Liver (tissue), 9 donors: ENCODE data around the gene KLK2. TPM values are rescaled to one million over a fixed set of nuclear protein-coding genes. Genes with fewer than 3 reads are reported as not detected.

Experiments
- DNase-seq: peaks from one replicate; pipeline ENCODE4 v3.0.0-alpha.2; 2017; ENCODE audit warnings: low spot score
- H3K27ac ChIP-seq, 2 donors: one replicate each; pipeline ENCODE4 v1.7.0; 2013; ENCODE audit warnings: inconsistent platforms in 2 of 2, low read length in 2 of 2, control low read depth in 1 of 2, low read depth in 1 of 2, mild to moderate bottlenecking in 1 of 2
- H3K27me3 ChIP-seq, 4 donors: one replicate each; pipeline versions ENCODE4 v1.6.1 to v1.7.0; 2013; ENCODE audit warnings: low read length in 3 of 4, inconsistent platforms in 1 of 4, mild to moderate bottlenecking in 1 of 4, moderate library complexity in 1 of 4; ENCODE audit not compliant: control insufficient read depth in 4 of 4, insufficient read depth in 4 of 4
- H3K36me3 ChIP-seq, 4 donors: one replicate each; pipeline versions ENCODE4 v1.6.1 to v1.7.0; 2013; ENCODE audit warnings: low read length in 3 of 4, mild to moderate bottlenecking in 3 of 4, low read depth in 1 of 4, moderate library complexity in 1 of 4; ENCODE audit not compliant: control insufficient read depth in 4 of 4, insufficient read depth in 3 of 4
- H3K4me1 ChIP-seq, 4 donors: one replicate each; pipeline versions ENCODE4 v1.6.1 to v1.7.0; 2013; ENCODE audit warnings: low read length in 3 of 4, mild to moderate bottlenecking in 3 of 4, moderate library complexity in 1 of 4; ENCODE audit not compliant: control insufficient read depth in 4 of 4, insufficient read depth in 4 of 4
- H3K4me3 ChIP-seq, 3 donors: one replicate each; pipeline versions ENCODE4 v1.6.1 to v1.7.0; 2013; ENCODE audit warnings: low read length in 3 of 3, control low read depth in 1 of 3, low read depth in 1 of 3, mild to moderate bottlenecking in 1 of 3
- H3K9ac ChIP-seq, 2 donors: one replicate each; pipeline ENCODE4 v1.7.0; 2013; ENCODE audit warnings: low read length in 2 of 2, mild to moderate bottlenecking in 2 of 2, moderate library complexity in 2 of 2, control low read depth in 1 of 2, low read depth in 1 of 2
- H3K9me3 ChIP-seq, 4 donors: one replicate each; pipeline versions ENCODE4 v1.6.1 to v1.7.0; 2013; ENCODE audit warnings: low read length in 3 of 4; ENCODE audit not compliant: control insufficient read depth in 4 of 4
- EGR1 ChIP-seq, 2 donors: IDR thresholded peaks; 2 replicates each; pipeline ENCODE4 v1.6.1; 2016 to 2018; ENCODE audit warnings: antibody characterized with exemption in 2 of 2, low read depth in 2 of 2
- FOXA1 ChIP-seq: IDR thresholded peaks from 2 replicates; pipeline ENCODE4 v1.6.1; 2016; ENCODE audit warnings: antibody characterized with exemption
- FOXA2 ChIP-seq: IDR thresholded peaks from 2 replicates; pipeline ENCODE4 v1.6.1; 2016; ENCODE audit warnings: antibody characterized with exemption
- GABPA ChIP-seq, 2 donors: IDR thresholded peaks in 1 of 2; conservative IDR thresholded peaks in 1 of 2; 2 replicates each; pipeline ENCODE4 v1.6.1; 2016; ENCODE audit warnings: antibody characterized with exemption in 2 of 2, mild to moderate bottlenecking in 1 of 2, moderate library complexity in 1 of 2
- HNF4A ChIP-seq, 2 donors: conservative IDR thresholded peaks; 2 replicates each; pipeline ENCODE4 v1.6.1; 2016; ENCODE audit warnings: antibody characterized with exemption in 2 of 2, mild to moderate bottlenecking in 2 of 2
- HNF4G ChIP-seq: IDR thresholded peaks from 2 replicates; pipeline ENCODE4 v1.6.1; 2016; ENCODE audit warnings: antibody characterized with exemption
- JUND ChIP-seq, 2 donors: IDR thresholded peaks; 2 replicates each; pipeline ENCODE4 v1.6.1; 2016; ENCODE audit warnings: antibody characterized with exemption in 2 of 2
- NR2F2 ChIP-seq: IDR thresholded peaks from 2 replicates; pipeline ENCODE4 v1.6.1; 2016; ENCODE audit warnings: antibody characterized with exemption
- REST ChIP-seq: IDR thresholded peaks from 2 replicates; pipeline ENCODE4 v1.6.1; 2016; ENCODE audit warnings: antibody characterized with exemption, mild to moderate bottlenecking
- RXRA ChIP-seq, 2 donors: IDR thresholded peaks; 2 replicates each; pipeline ENCODE4 v1.6.1; 2017 to 2018; ENCODE audit warnings: antibody characterized with exemption in 2 of 2, mild to moderate bottlenecking in 1 of 2
- SP1 ChIP-seq: IDR thresholded peaks from 2 replicates; pipeline ENCODE4 v1.6.1; 2018; ENCODE audit warnings: antibody characterized with exemption, mild to moderate bottlenecking
- TAF1 ChIP-seq: conservative IDR thresholded peaks from 2 replicates; pipeline ENCODE4 v1.6.1; 2016; ENCODE audit warnings: antibody characterized with exemption, mild to moderate bottlenecking
- YY1 ChIP-seq: IDR thresholded peaks from 2 replicates; pipeline ENCODE4 v1.6.1; 2016; ENCODE audit warnings: antibody characterized with exemption, mild to moderate bottlenecking
- WGBS: extraction: QIAGEN DNeasy Blood & Tissue Kit; methylation state at CpG from one replicate; pipeline ENCODE4 v1.1.7; 2013; 5-methylcytosine and 5-hydroxymethylcytosine counted together
- polyA plus RNA-seq, 2 donors: library from polyadenylated mRNA; stranded (reverse) in 1 of 2; unstranded in 1 of 2; fragments of 200-250 nt in 1 of 2; fragments of >200 nt in 1 of 2; fragmentation: Nextera tagmentation in 1 of 2; extraction: Ambion mirVana in 1 of 2; gene quantifications; one replicate each; pipeline versions ENCODE4 v1.2.1 to v1.2.3, GENCODE V29; 2013 to 2015
- total RNA-seq, 2 donors: library from RNA; depleted of rRNA; stranded (reverse); fragments of >200 nt; gene quantifications; one replicate each; pipeline ENCODE4 v1.2.3, GENCODE V29; 2014
- TF ChIP-seq, protein P1 (sequence below): IDR thresholded peaks from 2 replicates; pipeline ENCODE4 v1.6.1; 2016; ENCODE audit warnings: antibody characterized with exemption
- TF ChIP-seq, protein P2 (sequence below): IDR thresholded peaks from 2 replicates; pipeline ENCODE4 v1.6.1; 2016; ENCODE audit warnings: antibody characterized with exemption
- donor health status: healthy.
- donor health status: healthy.
- donor health status: healthy.
- donor health status: healthy.
- donor health status: healthy.

KLK2 gene
- total and polyA plus RNA-seq, 4 donors = not detected

DNA sequence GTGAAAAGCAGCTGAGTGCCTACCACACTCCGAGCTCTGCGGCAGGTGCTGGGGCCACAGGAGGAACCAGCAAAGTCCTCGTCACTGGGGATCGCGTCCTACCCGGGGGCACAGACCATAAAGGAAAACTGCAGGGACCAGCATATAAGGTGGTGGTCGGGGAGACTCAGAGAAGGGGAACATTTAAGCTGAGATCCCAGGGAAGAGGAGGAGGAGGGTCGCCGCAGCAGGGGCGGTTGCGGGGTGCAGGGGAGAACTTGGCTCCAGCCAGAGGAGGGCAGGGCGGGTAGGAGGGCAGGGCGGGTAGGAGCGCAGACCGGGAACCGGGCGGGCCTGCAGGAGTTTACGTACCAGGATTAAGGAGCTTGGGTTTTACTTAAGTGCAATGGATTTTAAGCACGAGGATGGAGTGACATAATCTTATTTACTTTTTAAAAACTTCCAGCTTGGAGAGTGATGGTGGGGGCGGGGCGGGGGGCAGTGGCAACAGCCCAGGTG is 38.9 kb downstream of the KLK2 start:
- H3K9me3 ChIP-seq = no peaks in the 10 kb centered on the region
- no peak for DNase-seq
- no peak overlapping the region for H3K4me3 ChIP-seq
- TF ChIP-seq EGR1 (IDR thresholded peaks at IDR 0.05; ENCODE audit: low read depth in 2 of 2) = no peak
- no peak for TF ChIP-seq JUND (IDR thresholded peaks at IDR 0.05)
- no peak for TF ChIP-seq FOXA2
- no peak for TF ChIP-seq RXRA (IDR thresholded peaks at IDR 0.05)
- no peak for TF ChIP-seq FOXA1
- no peak for TF ChIP-seq GABPA (IDR thresholded peaks at IDR 0.05 in 1 of 2, conservative IDR thresholded peaks at IDR 0.05 in 1 of 2)
- no peak for TF ChIP-seq REST
- H3K9ac ChIP-seq = no peak overlapping the region
- peaks cover 2 to 14% (median 5%) of the 10 kb centered on the region in 4 donors for H3K27me3 ChIP-seq
- H3K27ac ChIP-seq = no peak overlapping the region
- H3K36me3 ChIP-seq = no peaks in the 10 kb centered on the region
- 15% methylated on average over 21 of the region's 21 CpGs for WGBS
- H3K4me1 ChIP-seq = no peaks in the 10 kb centered on the region

GRCh38 chr19:50912727-50913716 is 39.8 kb downstream of the KLK2 start:
- Histone ChIP-seq H3K4me3 (no peak overlapping the region), H3K27me3 (peaks cover 2 to 10% (median 5%) of the 10 kb centered on the region in 4 donors), H3K9ac (no peak overlapping the region), H3K36me3 (no peaks in the 10 kb centered on the region), H3K27ac (no peak overlapping the region), H3K9me3 (no peaks in the 10 kb centered on the region), H3K4me1 (no peaks in the 10 kb centered on the region)
- DNase-seq = no peak
- TF ChIP-seq, protein P1, sequence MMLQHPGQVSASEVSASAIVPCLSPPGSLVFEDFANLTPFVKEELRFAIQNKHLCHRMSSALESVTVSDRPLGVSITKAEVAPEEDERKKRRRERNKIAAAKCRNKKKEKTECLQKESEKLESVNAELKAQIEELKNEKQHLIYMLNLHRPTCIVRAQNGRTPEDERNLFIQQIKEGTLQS = no peak
- no peak for TF ChIP-seq JUND (IDR thresholded peaks at IDR 0.05)
- TF ChIP-seq HNF4G = no peak
- TF ChIP-seq YY1 = no peak
- TF ChIP-seq, protein P2, sequence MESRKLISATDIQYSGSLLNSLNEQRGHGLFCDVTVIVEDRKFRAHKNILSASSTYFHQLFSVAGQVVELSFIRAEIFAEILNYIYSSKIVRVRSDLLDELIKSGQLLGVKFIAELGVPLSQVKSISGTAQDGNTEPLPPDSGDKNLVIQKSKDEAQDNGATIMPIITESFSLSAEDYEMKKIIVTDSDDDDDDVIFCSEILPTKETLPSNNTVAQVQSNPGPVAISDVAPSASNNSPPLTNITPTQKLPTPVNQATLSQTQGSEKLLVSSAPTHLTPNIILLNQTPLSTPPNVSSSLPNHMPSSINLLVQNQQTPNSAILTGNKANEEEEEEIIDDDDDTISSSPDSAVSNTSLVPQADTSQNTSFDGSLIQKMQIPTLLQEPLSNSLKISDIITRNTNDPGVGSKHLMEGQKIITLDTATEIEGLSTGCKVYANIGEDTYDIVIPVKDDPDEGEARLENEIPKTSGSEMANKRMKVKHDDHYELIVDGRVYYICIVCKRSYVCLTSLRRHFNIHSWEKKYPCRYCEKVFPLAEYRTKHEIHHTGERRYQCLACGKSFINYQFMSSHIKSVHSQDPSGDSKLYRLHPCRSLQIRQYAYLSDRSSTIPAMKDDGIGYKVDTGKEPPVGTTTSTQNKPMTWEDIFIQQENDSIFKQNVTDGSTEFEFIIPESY = no peak
- no peak for TF ChIP-seq NR2F2
- TF ChIP-seq RXRA (IDR thresholded peaks at IDR 0.05) = no peak
- no peak for TF ChIP-seq HNF4A (conservative IDR thresholded peaks at IDR 0.05)
- no peak for TF ChIP-seq FOXA2
- no peak for TF ChIP-seq FOXA1
- no peak for TF ChIP-seq GABPA (IDR thresholded peaks at IDR 0.05 in 1 of 2, conservative IDR thresholded peaks at IDR 0.05 in 1 of 2)
- no peak for TF ChIP-seq TAF1
- no peak for TF ChIP-seq SP1
- WGBS = 8% methylated on average over 29 of the region's 29 CpGs
